ENCODE measurements around the gene NUP98. TPM values are rescaled to one million over a fixed set of nuclear protein-coding genes. Genes with fewer than 3 reads are reported as not detected.

The NUP98 gene
- total and polyA plus RNA-seq, 2 donors (not counting 3 experiments of a cell fraction or from before 2014, with no cell fraction given), result 92.7 to 169 TPM

GRCh38 chr11:3834664-3835461 lies 37.5 kb upstream of the NUP98 start:
- TF ChIP-seq FOS (IDR thresholded peaks at IDR 0.05; ENCODE audit: borderline replicate concordance, insufficient read depth, low read length) (no peak), MAX (IDR thresholded peaks at IDR 0.05; ENCODE audit: insufficient read depth, insufficient read length) (no peak), POLR2AphosphoS5 (IDR thresholded peaks at IDR 0.05; ENCODE audit: insufficient read depth, low read depth, low read length) (no peak), JUN (IDR thresholded peaks at IDR 0.05; ENCODE audit: borderline replicate concordance, insufficient read depth, insufficient read length, low read depth) (no peak), MYC (IDR thresholded peaks at IDR 0.05; ENCODE audit: low read depth, low read length) (no peak), GATA2 (IDR thresholded peaks at IDR 0.05; ENCODE audit: insufficient read depth, insufficient read length, low read depth, low read length) (peak; percentile 26)
- FAIRE-seq, result peak; percentile 76
- Histone ChIP-seq H3K9me1 (replicated peaks; ENCODE audit: control insufficient read depth, extremely low read depth, insufficient read depth, low read length) (no peaks in the 10 kb centered on the region), H3K27ac (ENCODE audit: insufficient read depth, low read depth, low read length) (no peak overlapping the region), H3K36me3 (ENCODE audit: control insufficient read depth in 2 of 2, extremely low read depth in 1 of 2, insufficient read depth in 2 of 2, low read length in 2 of 2) (peaks cover 0 to 3% of the 10 kb centered on the region in 2 experiments), H3K4me2 (ENCODE audit: insufficient read depth, low read length) (no peak overlapping the region), H3K27me3 (ENCODE audit: control insufficient read depth in 2 of 2, insufficient read depth in 2 of 2, low read length in 2 of 2) (no peaks in the 10 kb centered on the region), H3K79me2 (ENCODE audit: control insufficient read depth, insufficient read depth, low read length) (peaks cover 82% of the 10 kb centered on the region), H4K20me1 (replicated peaks; ENCODE audit: control insufficient read depth, extremely low read depth, insufficient read depth, low read length) (no peaks in the 10 kb centered on the region), H3K9ac (replicated peaks; ENCODE audit: extremely low read depth, insufficient read depth, low read length) (no peak overlapping the region), H3K9me3 (replicated peaks; ENCODE audit: control insufficient read depth, insufficient read depth, low read length) (no peaks in the 10 kb centered on the region), H3K4me3 (replicated peaks in 1 of 3; ENCODE audit: insufficient read depth in 1 of 3, low read depth in 1 of 3, low read length in 3 of 3) (no peak overlapping the region), H3K4me1 (ENCODE audit: control insufficient read depth, extremely low read depth, insufficient read depth, low read length) (peaks cover 33% of the 10 kb centered on the region), H2AFZ (ENCODE audit: low read depth, low read length) (no peak overlapping the region)
- CTCF ChIA-PET, result interaction anchor here (0.8 to 2.4 kb wide), 3 partner anchors 10 to 20 kb away, joined by 4 to 16 read pairs (median 7); partner anchors contain the start of gene STIM1
- dilution Hi-C loops (cut with MboI; ENCODE audit: extremely low pct_ligation_motif_present, low sequenced_read_pairs), result no loop called here
- BruUV-seq (replicated peaks), result no TSS peak
- POLR2A ChIA-PET, result no interaction called here
- DNase-seq (ENCODE audit: low read depth, low spot score), result peak; percentile 15
- intact Hi-C loops (cut with micrococcal nuclease), result loop anchor here (1.0 kb wide), 1 partner anchor 11 kb away; no protein-coding TSS in a partner anchor

- no peak overlapping the region for H3K27ac ChIP-seq (ENCODE audit: insufficient read depth, low read depth, low read length)
- intact Hi-C loops (cut with micrococcal nuclease), result no loop called here
- H3K4me2 ChIP-seq (ENCODE audit: insufficient read depth, low read length), result no peak overlapping the region
- no peaks in the 10 kb centered on the region for H3K9me3 ChIP-seq (replicated peaks; ENCODE audit: control insufficient read depth, insufficient read depth, low read length)
- peaks cover 29% of the 10 kb centered on the region for H3K4me1 ChIP-seq (ENCODE audit: control insufficient read depth, extremely low read depth, insufficient read depth, low read length)
- no peak for TF ChIP-seq MAX (IDR thresholded peaks at IDR 0.05; ENCODE audit: insufficient read depth, insufficient read length)
- TF ChIP-seq JUN (IDR thresholded peaks at IDR 0.05; ENCODE audit: borderline replicate concordance, insufficient read depth, insufficient read length, low read depth), result no peak
- no peak for TF ChIP-seq FOS (IDR thresholded peaks at IDR 0.05; ENCODE audit: borderline replicate concordance, insufficient read depth, low read length)
- no peak for TF ChIP-seq EZH2 (IDR thresholded peaks at IDR 0.05; ENCODE audit: borderline replicate concordance, low read depth, low read length, severe bottlenecking)
- TF ChIP-seq CTCF (IDR thresholded peaks at IDR 0.05; ENCODE audit: extremely low read depth in 1 of 2, insufficient read depth in 1 of 2, low read depth in 1 of 2, low read length in 2 of 2), result no peak
- no peak for TF ChIP-seq POLR2A (IDR thresholded peaks at IDR 0.05; ENCODE audit: low read depth, low read length)
- TF ChIP-seq MYC (IDR thresholded peaks at IDR 0.05; ENCODE audit: low read depth, low read length), result no peak
- no peak for TF ChIP-seq GATA2 (IDR thresholded peaks at IDR 0.05; ENCODE audit: insufficient read depth, insufficient read length, low read depth, low read length)
- TF ChIP-seq POLR2AphosphoS5 (IDR thresholded peaks at IDR 0.05; ENCODE audit: insufficient read depth, low read depth, low read length), result no peak
- peaks cover 2 to 3% of the 10 kb centered on the region in 2 experiments for H3K36me3 ChIP-seq (ENCODE audit: control insufficient read depth in 2 of 2, extremely low read depth in 1 of 2, insufficient read depth in 2 of 2, low read length in 2 of 2)
- POLR2A ChIA-PET, result no interaction called here
- no peak overlapping the region for H3K4me3 ChIP-seq (replicated peaks in 1 of 3; ENCODE audit: insufficient read depth in 1 of 3, low read depth in 1 of 3, low read length in 3 of 3)
- H4K20me1 ChIP-seq (replicated peaks; ENCODE audit: control insufficient read depth, extremely low read depth, insufficient read depth, low read length), result no peaks in the 10 kb centered on the region
- dilution Hi-C loops (cut with MboI; ENCODE audit: extremely low pct_ligation_motif_present, low sequenced_read_pairs), result no loop called here
- no peak overlapping the region for H3K9ac ChIP-seq (replicated peaks; ENCODE audit: extremely low read depth, insufficient read depth, low read length)
- H2AFZ ChIP-seq (ENCODE audit: low read depth, low read length), result no peak overlapping the region
- CTCF ChIA-PET, result interaction anchor here (1.3 to 2.4 kb wide), 3 partner anchors 14 to 239 kb away, joined by 4 to 16 read pairs (median 4); no protein-coding TSS in a partner anchor
- peaks cover 78% of the 10 kb centered on the region for H3K79me2 ChIP-seq (ENCODE audit: control insufficient read depth, insufficient read depth, low read length)
- no peaks in the 10 kb centered on the region for H3K27me3 ChIP-seq (ENCODE audit: control insufficient read depth in 2 of 2, insufficient read depth in 2 of 2, low read length in 2 of 2)
- no peaks in the 10 kb centered on the region for H3K9me1 ChIP-seq (replicated peaks; ENCODE audit: control insufficient read depth, extremely low read depth, insufficient read depth, low read length)
- FAIRE-seq, result no peak
- DNase-seq (ENCODE audit: low read depth, low spot score), result no peak
- BruUV-seq (replicated peaks), result no TSS peak
Observed at GRCh38 chr11:3834349-3834663, 37.0 kb upstream of the NUP98 start.

All from endothelial cell of umbilical vein (primary cell).